K562 (cell line): ENCODE measurements around the gene FOXR1. TPM values are rescaled to one million over a fixed set of nuclear protein-coding genes. Genes with fewer than 3 reads are reported as not detected.

Experiments used
- ATAC-seq: fragments of 200-7000 bp; cut with Tn5 transposase; 3 replicates; pipeline ENCODE4 v1.9.1; 2020; ENCODE audit warnings: moderate library complexity
- BruUV-seq: library from RNA; stranded (reverse); fragments of 400-500 nt; replicated peaks from 2 replicates; lab custom pipeline; 2021; lab: Mats Ljungman, UMichigan
- CTCF ChIA-PET: fragments of 300-600 bp; formaldehyde crosslinking; extraction: SDS; loops from one replicate; lab custom pipeline; 2021; ENCODE audit warnings: low intra/inter-chr PET ratio; lab: Yijun Ruan, JAX
- POLR2A ChIA-PET: fragments of 300-600, 350-650 bp; sonication (Branson Sonifier 250); formaldehyde crosslinking; extraction: SDS; loops from one replicate; lab custom pipeline; 2021; ENCODE audit warnings: antibody characterized with exemption, inconsistent platforms; lab: Yijun Ruan, JAX
- DNase-seq, 4 experiments: peaks; one replicate each; pipeline versions ENCODE4 v3.0.0 to v3.0.0-alpha.2; 2011 to 2018; ENCODE audit warnings: low spot score in 3 of 4, mixed read lengths in 3 of 4; ENCODE audit errors: extremely low read depth in 1 of 4
- FAIRE-seq: peaks from 2 replicates; lab custom pipeline; 2011; peaks lifted over from hg19 to GRCh38; lab: Jason Lieb, UNC
- H2AFZ ChIP-seq: 2 replicates; pipeline ENCODE4 v1.6.0; 2011; ENCODE audit warnings: low read depth, low read length, control low read depth, inconsistent platforms
- H3K27ac ChIP-seq: fragments of 200-600 bp; 3 replicates; pipeline ENCODE4 v1.8.0; 2011; ENCODE audit warnings: low read depth, mild to moderate bottlenecking, control low read depth, inconsistent platforms, low read length, moderate library complexity, mixed read lengths; ENCODE audit errors: extremely low read depth
- H3K27me3 ChIP-seq, 2 experiments: fragments of 300-600 bp in 1 of 2; 2 replicates in 1 of 2; 3 replicates in 1 of 2; pipeline versions ENCODE4 v1.6.0 to v1.8.0; 2011; ENCODE audit warnings: inconsistent platforms in 2 of 2, low read length in 2 of 2, mild to moderate bottlenecking in 1 of 2, mixed read lengths in 1 of 2, moderate library complexity in 1 of 2; ENCODE audit not compliant: control insufficient read depth in 2 of 2, insufficient read depth in 2 of 2
- H3K36me3 ChIP-seq: fragments of 300-600 bp; 3 replicates; pipeline ENCODE4 v1.8.0; 2011; ENCODE audit warnings: mild to moderate bottlenecking, low read length, inconsistent platforms; ENCODE audit not compliant: control insufficient read depth, insufficient read depth
- H3K4me1 ChIP-seq, 2 experiments: fragments of 200-600 bp in 1 of 2; replicated peaks in 1 of 2; 2 replicates in 1 of 2; 3 replicates in 1 of 2; pipeline versions ENCODE4 v1.5.1 to v1.8.0; 2011; ENCODE audit warnings: inconsistent platforms in 2 of 2, low read length in 2 of 2, mild to moderate bottlenecking in 1 of 2, mixed read lengths in 1 of 2, moderate library complexity in 1 of 2; ENCODE audit not compliant: control insufficient read depth in 2 of 2, insufficient read depth in 2 of 2
- H3K4me2 ChIP-seq: 2 replicates; pipeline ENCODE4 v1.6.1; 2011; ENCODE audit warnings: low read length, control low read depth, inconsistent platforms, mixed read lengths; ENCODE audit not compliant: insufficient read depth
- H3K4me3 ChIP-seq: fragments of 200-600 bp; sonication (generic), shearing (Covaris generic); 2 replicates; pipeline ENCODE4 v1.5.1; 2016; ENCODE audit warnings: control low read depth, inconsistent platforms
- H3K79me2 ChIP-seq: fragments of 200-600 bp; 3 replicates; pipeline ENCODE4 v1.8.0; 2011; ENCODE audit warnings: low read length, inconsistent platforms; ENCODE audit not compliant: control insufficient read depth, insufficient read depth
- H3K9ac ChIP-seq, 2 experiments: 2 replicates each; pipeline versions ENCODE4 v1.6.0 to v1.6.1; 2011; ENCODE audit warnings: low read depth in 2 of 2, low read length in 2 of 2, control low read depth in 1 of 2, inconsistent platforms in 1 of 2, mild to moderate bottlenecking in 1 of 2, mixed read lengths in 1 of 2; ENCODE audit not compliant: insufficient read depth in 1 of 2
- H3K9me1 ChIP-seq: one replicate; pipeline ENCODE4 v1.6.0; 2011; ENCODE audit warnings: inconsistent platforms, mild to moderate bottlenecking, low read length, moderate library complexity; ENCODE audit not compliant: control insufficient read depth, insufficient read depth
- H3K9me3 ChIP-seq: replicated peaks from 2 replicates; pipeline ENCODE4 v1.5.1; 2011; ENCODE audit warnings: low read depth, low read length, inconsistent platforms; ENCODE audit not compliant: control insufficient read depth, insufficient read depth
- H4K20me1 ChIP-seq: replicated peaks from 2 replicates; pipeline ENCODE4 v1.6.1; 2011; ENCODE audit warnings: low read length, inconsistent platforms, mixed read lengths; ENCODE audit not compliant: control insufficient read depth, insufficient read depth
- BCOR ChIP-seq: fragments of 450-650 bp; IDR thresholded peaks from 2 replicates; pipeline ENCODE4 v1.6.1; 2016
- BRD4 ChIP-seq: fragments of 200-600 bp; sonication (generic); IDR thresholded peaks from 2 replicates; pipeline ENCODE4 v1.6.1; 2017; ENCODE audit warnings: inconsistent platforms
- CBX2 ChIP-seq: fragments of 200-600 bp; sonication (generic); IDR thresholded peaks from one replicate; pipeline ENCODE4 v1.6.1; 2012; ENCODE audit warnings: mild to moderate bottlenecking, low read length, inconsistent platforms; ENCODE audit not compliant: insufficient read depth, poor library complexity, severe bottlenecking
- ELF1 ChIP-seq: fragments of 200-800 bp; sonication (Bioruptor generic); IDR thresholded peaks from 2 replicates; pipeline ENCODE4 v1.6.1; 2016; ENCODE audit warnings: missing genetic modification characterization, missing compliant biosample characterization
- ELK1 ChIP-seq: sonication (generic); formaldehyde crosslinking; IDR thresholded peaks from 2 replicates; pipeline ENCODE4 v1.8.1; 2022; ENCODE audit warnings: missing genetic modification reagents
- ERF ChIP-seq: fragments of 450-650 bp; formaldehyde crosslinking; IDR thresholded peaks from 2 replicates; pipeline ENCODE4 v1.4.0; 2020; ENCODE audit warnings: mild to moderate bottlenecking, mixed read lengths
- FOXJ3 ChIP-seq: sonication (generic); formaldehyde crosslinking; IDR thresholded peaks from 2 replicates; pipeline ENCODE4 v1.4.0; 2020; ENCODE audit warnings: mild to moderate bottlenecking, missing genetic modification reagents
- FOXM1 ChIP-seq, 2 experiments: fragments of 450-650 bp in 1 of 2; sonication (generic) in 1 of 2; formaldehyde crosslinking in 1 of 2; IDR thresholded peaks; 2 replicates each; pipeline versions ENCODE4 v1.6.1 to v1.9.0; 2017 to 2022; ENCODE audit warnings: low read depth in 2 of 2, mild to moderate bottlenecking in 2 of 2, missing genetic modification reagents in 1 of 2, moderate library complexity in 1 of 2
- MCM3 ChIP-seq: fragments of 450-650 bp; IDR thresholded peaks from 2 replicates; pipeline ENCODE4 v1.6.1; 2016
- STAT5A ChIP-seq: IDR thresholded peaks from 2 replicates; pipeline ENCODE4 v1.6.1; 2012; ENCODE audit warnings: low read length, inconsistent platforms, borderline replicate concordance
- TRIM25 ChIP-seq: fragments of 450-650 bp; IDR thresholded peaks from 2 replicates; pipeline ENCODE4 v1.7.0; 2016; ENCODE audit warnings: borderline replicate concordance
- ZBTB33 ChIP-seq: sonication (generic); formaldehyde crosslinking; IDR thresholded peaks from 2 replicates; pipeline ENCODE4 v1.8.1; 2023; ENCODE audit warnings: mild to moderate bottlenecking, missing genetic modification reagents
- ZEB2 ChIP-seq: fragments of 450-650 bp; IDR thresholded peaks from 2 replicates; pipeline ENCODE4 v1.6.1; 2016
- ZNF124 ChIP-seq: sonication (generic); formaldehyde crosslinking; IDR thresholded peaks from 2 replicates; pipeline ENCODE4 v1.8.1; 2022; ENCODE audit warnings: missing genetic modification reagents
- ZNF212 ChIP-seq: fragments of 450-650 bp; formaldehyde crosslinking; IDR thresholded peaks from 2 replicates; pipeline ENCODE4 v1.4.0; 2020; ENCODE audit warnings: mild to moderate bottlenecking
- ZNF766 ChIP-seq: fragments of 200-800 bp; sonication (Bioruptor generic); conservative IDR thresholded peaks from 2 replicates; pipeline ENCODE4 v1.6.1; 2016; ENCODE audit warnings: missing genetic modification characterization, missing compliant biosample characterization
- WGBS: fragments of 100-300 bp; shearing (Covaris generic); methylation state at CpG from one replicate; pipeline ENCODE4 v1.1.6; 2016; ENCODE audit warnings: low coverage, mixed read lengths; ENCODE audit not compliant: insufficient coverage; ENCODE audit errors: missing lambda C conversion rate; 5-methylcytosine and 5-hydroxymethylcytosine counted together
- in situ Hi-C: fragments of 300-500 bp; cut with MboI; formaldehyde crosslinking; loops from 4 replicates; pipeline ENCODE4 v1.15.0; 2018; ENCODE audit warnings: inconsistent platforms, mixed read lengths
- intact Hi-C: fragments of 100-400 bp; cut with micrococcal nuclease; formaldehyde crosslinking; loops from 2 replicates; pipeline ENCODE4 v1.14.2; 2022
- polyA plus RNA-seq, 8 experiments: library from polyadenylated mRNA; depleted of rRNA in 4 of 8; stranded (reverse) in 5 of 8; unstranded in 3 of 8; fragments of >200 nt; fragmentation: Nextera tagmentation in 2 of 8; fragmentation: Illumina TruSeq in 1 of 8; extraction: Ambion mirVana in 2 of 8; extraction: Trizol in 1 of 8; gene quantifications; 2 replicates each; pipeline versions ENCODE4 v1.2.1 to v1.2.3, GENCODE V29; 2011 to 2014; ENCODE audit warnings: inconsistent platforms in 1 of 8, missing spikeins in 1 of 8
- total RNA-seq, 7 experiments: library from RNA; depleted of rRNA in 6 of 7; stranded (reverse); fragments of >200 nt in 6 of 7; fragmentation: Illumina TruSeq in 2 of 7; extraction: Trizol in 2 of 7; gene quantifications; 2 replicates each; pipeline versions ENCODE4 v1.2.1 to v1.2.3, GENCODE V29; 2011 to 2021; ENCODE audit warnings: low replicate concordance in 1 of 7

The FOXR1 gene
- total and polyA plus RNA-seq, 9 of the 15 experiments (the other 6 are each of a cell fraction or from before 2014, with no cell fraction given) = not detected

- Histone ChIP-seq H3K4me1 (no peaks in the 10 kb centered on the region), H3K27ac (no peak overlapping the region), H3K9me1 (no peaks in the 10 kb centered on the region), H3K36me3 (no peaks in the 10 kb centered on the region), H2AFZ (no peak overlapping the region), H3K4me2 (no peak overlapping the region), H3K79me2 (no peaks in the 10 kb centered on the region), H3K4me3 (no peak overlapping the region), H4K20me1 (no peaks in the 10 kb centered on the region), H3K9me3 (no peaks in the 10 kb centered on the region), H3K27me3 (no peaks in the 10 kb centered on the region), H3K9ac (no peak overlapping the region)
- intact Hi-C loops (no loop called here), in situ Hi-C loops (no loop called here)
- ChIA-PET POLR2A (no interaction called here), CTCF (no interaction called here)
- DNase-seq (no peak), FAIRE-seq (no peak), ATAC-seq (no peak)
- BruUV-seq = no TSS peak
- 83% methylated on average over 2 of the region's 2 CpGs for WGBS
- no peak for TF ChIP-seq ZBTB33 (CRISPR knock-in tag)
- no peak for TF ChIP-seq ELK1 (CRISPR knock-in tag)
- no peak for TF ChIP-seq CBX2
- TF ChIP-seq ZNF124 (CRISPR knock-in tag) = no peak
- TF ChIP-seq ELF1 (tag) = no peak
- no peak for TF ChIP-seq FOXM1 (IDR thresholded peaks at IDR 0.05; ENCODE audit: low read depth)
- TF ChIP-seq FOXM1 (CRISPR knock-in tag; IDR thresholded peaks at IDR 0.05; ENCODE audit: low read depth) = no peak
- no peak for TF ChIP-seq BRD4
- TF ChIP-seq BCOR = no peak
- no peak for TF ChIP-seq ERF (CRISPR knock-in tag)
- no peak for TF ChIP-seq STAT5A
- TF ChIP-seq ZNF766 = no peak
- TF ChIP-seq TRIM25 = no peak
- TF ChIP-seq MCM3 = no peak
- no peak for TF ChIP-seq ZNF212 (CRISPR knock-in tag)
- no peak for TF ChIP-seq FOXJ3
- TF ChIP-seq ZEB2 = no peak
Observed at GRCh38 chr11:118973985-118974384, 2.4 kb downstream of the FOXR1 start.
